Vagina (tissue), 2 donors: Measurements from ENCODE around the gene GRAMD1B. TPM values are rescaled to one million over a fixed set of nuclear protein-coding genes. Genes with fewer than 3 reads are reported as not detected.

Experiments
- DNase-seq, 2 donors: peaks; one replicate each; pipeline ENCODE4 v3.0.0-alpha.2; 2017; ENCODE audit errors: extremely low spot score in 2 of 2
- H3K27ac ChIP-seq: fragments of 200-600 bp; sonication (generic); one replicate; pipeline ENCODE4 v1.5.1; 2019
- H3K27me3 ChIP-seq: fragments of 200-600 bp; sonication (generic); one replicate; pipeline ENCODE4 v1.5.1; 2019
- H3K36me3 ChIP-seq, 2 donors: fragments of 200-600 bp; sonication (generic); one replicate each; pipeline ENCODE4 v1.5.1; 2017 to 2019
- H3K4me1 ChIP-seq: fragments of 200-600 bp; sonication (generic); one replicate; pipeline ENCODE4 v1.5.1; 2019
- H3K4me3 ChIP-seq, 2 donors: fragments of 200-600 bp; sonication (generic); 1 replicate in 1 of 2; 2 replicates in 1 of 2; pipeline ENCODE4 v1.5.1; 2016 to 2019
- H3K9me3 ChIP-seq: fragments of 200-600 bp; sonication (generic); one replicate; pipeline ENCODE4 v1.5.1; 2019
- CTCF ChIP-seq, 3 experiments: fragments of 450-650 bp in 2 of 3; fragments of 200-600 bp in 1 of 3; sonication (generic) in 1 of 3; IDR thresholded peaks; one replicate each; pipeline ENCODE4 v1.5.1; 2017 to 2019; ENCODE audit warnings: antibody characterized with exemption in 3 of 3, mild to moderate bottlenecking in 2 of 3, moderate library complexity in 2 of 3
- POLR2A ChIP-seq, 2 donors: fragments of 450-650 bp; IDR thresholded peaks; one replicate each; pipeline ENCODE4 v1.6.1; 2017; ENCODE audit warnings: antibody characterized with exemption in 2 of 2, mild to moderate bottlenecking in 2 of 2, moderate library complexity in 2 of 2
- POLR2AphosphoS5 ChIP-seq, 2 donors: sonication (generic); formaldehyde crosslinking; IDR thresholded peaks; one replicate each; pipeline ENCODE4 v1.9.0; 2017; ENCODE audit warnings: antibody characterized with exemption in 2 of 2, mild to moderate bottlenecking in 2 of 2, low read depth in 1 of 2; ENCODE audit not compliant: insufficient read depth in 1 of 2
- intact Hi-C: fragments of 100-400 bp; cut with DNase I; formaldehyde crosslinking; loops from one replicate; pipeline ENCODE4 v1.15.1; 2023
- total RNA-seq: library from RNA; depleted of rRNA; stranded (reverse); fragments of >200 nt; gene quantifications from one replicate; pipeline ENCODE4 v1.2.3, GENCODE V29; 2016

GRAMD1B gene
- total RNA-seq, 1 donor from 2014 or later: 4.9 TPM

- no peak overlapping the region for H3K27ac ChIP-seq
- no peaks in the 10 kb centered on the region for H3K36me3 ChIP-seq
- no peaks in the 10 kb centered on the region for H3K9me3 ChIP-seq
- H3K4me3 ChIP-seq: no peak overlapping the region
- intact Hi-C loops: no loop called here
- no peak for DNase-seq
- no peak for TF ChIP-seq POLR2AphosphoS5 (IDR thresholded peaks at IDR 0.05; ENCODE audit: insufficient read depth in 1 of 2, low read depth in 1 of 2)
- TF ChIP-seq POLR2A (IDR thresholded peaks at IDR 0.05): no peak
- TF ChIP-seq CTCF (IDR thresholded peaks at IDR 0.05): no peak
- H3K4me1 ChIP-seq: no peaks in the 10 kb centered on the region
- H3K27me3 ChIP-seq: no peaks in the 10 kb centered on the region
These were observed 96.1 kb downstream of the GRAMD1B start for GRCh38 chr11:123526027-123526805.

GRCh38 chr11:123526918-123527317, 96.8 kb downstream of the GRAMD1B start:
- intact Hi-C loops: no loop called here
- TF ChIP-seq CTCF (IDR thresholded peaks at IDR 0.05) (no peak), POLR2AphosphoS5 (IDR thresholded peaks at IDR 0.05; ENCODE audit: insufficient read depth in 1 of 2, low read depth in 1 of 2) (no peak), POLR2A (IDR thresholded peaks at IDR 0.05) (no peak)

GRCh38 chr11:123527526-123527925, 97.5 kb downstream of the GRAMD1B start:
- no peak overlapping the region for H3K27ac ChIP-seq
- H3K36me3 ChIP-seq: no peaks in the 10 kb centered on the region
- H3K4me3 ChIP-seq: no peak overlapping the region
- no peaks in the 10 kb centered on the region for H3K27me3 ChIP-seq
- intact Hi-C loops: no loop called here
- no peak for DNase-seq
- no peaks in the 10 kb centered on the region for H3K9me3 ChIP-seq
- no peak for TF ChIP-seq POLR2AphosphoS5 (IDR thresholded peaks at IDR 0.05; ENCODE audit: insufficient read depth in 1 of 2, low read depth in 1 of 2)
- TF ChIP-seq CTCF (IDR thresholded peaks at IDR 0.05): no peak
- no peak for TF ChIP-seq POLR2A (IDR thresholded peaks at IDR 0.05)
- H3K4me1 ChIP-seq: no peaks in the 10 kb centered on the region

More at GRCh38 chr11:123526918-123527317, 96.8 kb downstream of the GRAMD1B start:
- no peak overlapping the region for H3K27ac ChIP-seq
- no peak overlapping the region for H3K4me3 ChIP-seq
- H3K36me3 ChIP-seq: no peaks in the 10 kb centered on the region
- H3K9me3 ChIP-seq: no peaks in the 10 kb centered on the region
- no peaks in the 10 kb centered on the region for H3K4me1 ChIP-seq
- no peak for DNase-seq
- H3K27me3 ChIP-seq: no peaks in the 10 kb centered on the region

GRCh38 chr11:123527947-123528346, 97.9 kb downstream of the GRAMD1B start:
- H3K4me3 ChIP-seq: no peak overlapping the region
- intact Hi-C loops: no loop called here
- no peaks in the 10 kb centered on the region for H3K4me1 ChIP-seq
- TF ChIP-seq CTCF (IDR thresholded peaks at IDR 0.05) (no peak), POLR2AphosphoS5 (IDR thresholded peaks at IDR 0.05; ENCODE audit: insufficient read depth in 1 of 2, low read depth in 1 of 2) (no peak), POLR2A (IDR thresholded peaks at IDR 0.05) (no peak)
- no peaks in the 10 kb centered on the region for H3K9me3 ChIP-seq
- H3K27ac ChIP-seq: no peak overlapping the region
- H3K27me3 ChIP-seq: no peaks in the 10 kb centered on the region
- H3K36me3 ChIP-seq: no peaks in the 10 kb centered on the region
- no peak for DNase-seq

- H3K4me3 ChIP-seq: no peak overlapping the region
- TF ChIP-seq POLR2AphosphoS5 (IDR thresholded peaks at IDR 0.05; ENCODE audit: insufficient read depth in 1 of 2, low read depth in 1 of 2) (no peak), POLR2A (IDR thresholded peaks at IDR 0.05) (no peak), CTCF (IDR thresholded peaks at IDR 0.05) (no peak)
- no peaks in the 10 kb centered on the region for H3K4me1 ChIP-seq
- no peaks in the 10 kb centered on the region for H3K36me3 ChIP-seq
- DNase-seq: no peak
- no peaks in the 10 kb centered on the region for H3K9me3 ChIP-seq
- H3K27ac ChIP-seq: no peak overlapping the region
- H3K27me3 ChIP-seq: no peaks in the 10 kb centered on the region
- intact Hi-C loops: no loop called here
These were observed 101.3 kb downstream of the GRAMD1B start for GRCh38 chr11:123531325-123531724.
